NOMO-1 treated with DMSO at 0.1 percent for 48 hours (cell line): ENCODE data around the gene CNPY1.

Experiments
- DNase-seq: peaks from one replicate; lab custom pipeline; 2025; ENCODE audit not compliant: unreplicated experiment; lab: John Stamatoyannopoulos, UW

Gene CNPY1

GRCh38 chr7:155469311-155470185 is 76.8 kb downstream of the CNPY1 start:
- no peak for DNase-seq

GRCh38 chr7:155468785-155469148 is 77.6 kb downstream of the CNPY1 start:
- no peak for DNase-seq

GRCh38 chr7:155467846-155468784 is 78.2 kb downstream of the CNPY1 start:
- DNase-seq = no peak

GRCh38 chr7:155466814-155467733 is 79.3 kb downstream of the CNPY1 start:
- DNase-seq = no peak

GRCh38 chr7:155466142-155466813 is 80.1 kb downstream of the CNPY1 start:
- no peak for DNase-seq

GRCh38 chr7:155465761-155466141 is 80.6 kb downstream of the CNPY1 start:
- no peak for DNase-seq

GRCh38 chr7:155464948-155465739 is 81.2 kb downstream of the CNPY1 start:
- no peak for DNase-seq

GRCh38 chr7:155464183-155464582 is 82.2 kb downstream of the CNPY1 start:
- no peak for DNase-seq

- DNase-seq = no peak
Measured at GRCh38 chr7:155463114-155463811, 83.1 kb downstream of the CNPY1 start.

GRCh38 chr7:155462163-155462735 is 84.1 kb downstream of the CNPY1 start:
- no peak for DNase-seq

- DNase-seq = no peak
Measured at GRCh38 chr7:155461631-155462030, 84.7 kb downstream of the CNPY1 start.

GRCh38 chr7:155460926-155461613 is 85.3 kb downstream of the CNPY1 start:
- no peak for DNase-seq

GRCh38 chr7:155459700-155460461 is 86.5 kb downstream of the CNPY1 start:
- no peak for DNase-seq

GRCh38 chr7:155458878-155459699 is 87.3 kb downstream of the CNPY1 start:
- DNase-seq = no peak

GRCh38 chr7:155458111-155458877 is 88.1 kb downstream of the CNPY1 start, which contains the start of gene EN2:
TSS of gene EN2 (plus strand) at chr7:155458129. CDS start at chr7:155458378, 249 bp downstream.
- no peak for DNase-seq
